ENCODE measurements around the gene LIFR. TPM values are rescaled to one million over a fixed set of nuclear protein-coding genes. Genes with fewer than 3 reads are reported as not detected.

The LIFR gene
- total RNA-seq, 1 experiment from 2014 or later: 47.9 TPM

- intact Hi-C loops (cut with micrococcal nuclease; ENCODE audit: unreplicated experiment): no loop called here
- peaks cover 5% of the 10 kb centered on the region for H3K4me1 ChIP-seq (ENCODE audit: insufficient read depth, low read length, poor library complexity, severe bottlenecking)
- TF ChIP-seq EZH2 (IDR thresholded peaks at IDR 0.05; ENCODE audit: borderline replicate concordance, low read depth, low read length, poor library complexity, severe bottlenecking): no peak
- no peak for TF ChIP-seq CTCF (conservative IDR thresholded peaks at IDR 0.05; ENCODE audit: low read depth, low read length)
- peaks cover 6% of the 10 kb centered on the region for H3K36me3 ChIP-seq (ENCODE audit: insufficient read depth, low read length, poor library complexity, severe bottlenecking)
- no peaks in the 10 kb centered on the region for H3K27me3 ChIP-seq (replicated peaks; ENCODE audit: insufficient read depth, low read depth, low read length, poor library complexity)
- CTCF ChIA-PET: no interaction called here
- POLR2A ChIA-PET (ENCODE audit: low non-redundant PET): interaction anchor here (0.7 kb wide), 1 partner anchor 56 kb away, joined by 5 read pairs; no protein-coding TSS in a partner anchor
- H3K27ac ChIP-seq (ENCODE audit: low read depth, low read length, poor library complexity, severe bottlenecking): no peak overlapping the region
- DNase-seq (ENCODE audit: low spot score): no peak
- H3K4me3 ChIP-seq (ENCODE audit: low read depth, low read length, poor library complexity, severe bottlenecking): no peak overlapping the region
- H3K9me3 ChIP-seq (ENCODE audit: low read depth, low read length, poor library complexity, severe bottlenecking): peaks cover 12% of the 10 kb centered on the region
- BruUV-seq (replicated peaks): no TSS peak
Observed at GRCh38 chr5:38528162-38528703, 28.2 kb downstream of the LIFR start.

- intact Hi-C loops (cut with micrococcal nuclease; ENCODE audit: unreplicated experiment): no loop called here
- Histone ChIP-seq H3K9me3 (ENCODE audit: low read depth, low read length, poor library complexity, severe bottlenecking) (peaks cover 12% of the 10 kb centered on the region), H3K4me1 (ENCODE audit: insufficient read depth, low read length, poor library complexity, severe bottlenecking) (peaks cover 5% of the 10 kb centered on the region), H3K4me3 (ENCODE audit: low read depth, low read length, poor library complexity, severe bottlenecking) (no peak overlapping the region), H3K27ac (ENCODE audit: low read depth, low read length, poor library complexity, severe bottlenecking) (no peak overlapping the region), H3K27me3 (replicated peaks; ENCODE audit: insufficient read depth, low read depth, low read length, poor library complexity) (no peaks in the 10 kb centered on the region), H3K36me3 (ENCODE audit: insufficient read depth, low read length, poor library complexity, severe bottlenecking) (peaks cover 12% of the 10 kb centered on the region)
- BruUV-seq (replicated peaks): no TSS peak
- DNase-seq (ENCODE audit: low spot score): no peak
- TF ChIP-seq CTCF (conservative IDR thresholded peaks at IDR 0.05; ENCODE audit: low read depth, low read length): no peak
- no peak for TF ChIP-seq EZH2 (IDR thresholded peaks at IDR 0.05; ENCODE audit: borderline replicate concordance, low read depth, low read length, poor library complexity, severe bottlenecking)
- ChIA-PET POLR2A (ENCODE audit: low non-redundant PET) (no interaction called here), CTCF (no interaction called here)
Observed at GRCh38 chr5:38527475-38527874, 29.0 kb downstream of the LIFR start.

GRCh38 chr5:38524022-38524421 lies 32.4 kb downstream of the LIFR start:
- Histone ChIP-seq H3K9me3 (ENCODE audit: low read depth, low read length, poor library complexity, severe bottlenecking) (no peaks in the 10 kb centered on the region), H3K27me3 (replicated peaks; ENCODE audit: insufficient read depth, low read depth, low read length, poor library complexity) (no peaks in the 10 kb centered on the region), H3K27ac (ENCODE audit: low read depth, low read length, poor library complexity, severe bottlenecking) (no peak overlapping the region), H3K36me3 (ENCODE audit: insufficient read depth, low read length, poor library complexity, severe bottlenecking) (peaks cover 27% of the 10 kb centered on the region), H3K4me1 (ENCODE audit: insufficient read depth, low read length, poor library complexity, severe bottlenecking) (no peaks in the 10 kb centered on the region), H3K4me3 (ENCODE audit: low read depth, low read length, poor library complexity, severe bottlenecking) (no peak overlapping the region)
- intact Hi-C loops (cut with micrococcal nuclease; ENCODE audit: unreplicated experiment): no loop called here
- ChIA-PET CTCF (no interaction called here), POLR2A (ENCODE audit: low non-redundant PET) (no interaction called here)
- BruUV-seq (replicated peaks): no TSS peak
- no peak for TF ChIP-seq CTCF (conservative IDR thresholded peaks at IDR 0.05; ENCODE audit: low read depth, low read length)
- no peak for TF ChIP-seq EZH2 (IDR thresholded peaks at IDR 0.05; ENCODE audit: borderline replicate concordance, low read depth, low read length, poor library complexity, severe bottlenecking)
- DNase-seq (ENCODE audit: low spot score): no peak

Measured in A673 (cell line).